ENCODE results near the gene NRP2. TPM values are rescaled to one million over a fixed set of nuclear protein-coding genes. Genes with fewer than 3 reads are reported as not detected.

NRP2 gene
- total and polyA plus RNA-seq, 4 donors = 3.8 to 17.7 (median 12.2) TPM

- TF ChIP-seq GABPA (IDR thresholded peaks at IDR 0.05 in 1 of 2, conservative IDR thresholded peaks at IDR 0.05 in 1 of 2) = no peak
These were observed 70.6 kb downstream of the NRP2 start (continued) for GRCh38 chr2:205752924-205753323.

GRCh38 chr2:205754285-205754923 lies 72.1 kb downstream of the NRP2 start:
- no peak for DNase-seq (ENCODE audit: low spot score)
- WGBS = 81% methylated on average over 6 of the region's 6 CpGs
- Histone ChIP-seq H3K9ac (ENCODE audit: low read depth in 1 of 2, low read length in 2 of 2) (no peak overlapping the region), H3K27me3 (ENCODE audit: control insufficient read depth in 4 of 4, insufficient read depth in 4 of 4, low read length in 3 of 4) (no peaks in the 10 kb centered on the region), H3K4me1 (ENCODE audit: control insufficient read depth in 4 of 4, insufficient read depth in 4 of 4, low read length in 3 of 4) (no peaks in the 10 kb centered on the region), H3K27ac (ENCODE audit: low read depth in 1 of 2, low read length in 2 of 2) (no peak overlapping the region), H3K9me3 (ENCODE audit: control insufficient read depth in 4 of 4, low read length in 3 of 4) (no peaks in the 10 kb centered on the region), H3K36me3 (ENCODE audit: control insufficient read depth in 4 of 4, insufficient read depth in 3 of 4, low read depth in 1 of 4, low read length in 3 of 4) (no peaks in the 10 kb centered on the region), H3K4me3 (ENCODE audit: low read depth in 1 of 3, low read length in 3 of 3) (no peak overlapping the region)
- TF ChIP-seq HNF4A (conservative IDR thresholded peaks at IDR 0.05) (no peak), REST (IDR thresholded peaks at IDR 0.05) (no peak), CTCF (IDR thresholded peaks at IDR 0.05; ENCODE audit: low read depth, low read length, missing input control) (no peak), ZBTB33 (IDR thresholded peaks at IDR 0.05) (no peak), FOXA1 (IDR thresholded peaks at IDR 0.05) (no peak), ATF3 (IDR thresholded peaks at IDR 0.05) (no peak), EGR1 (IDR thresholded peaks at IDR 0.05; ENCODE audit: low read depth in 2 of 2) (no peak), NR2F2 (IDR thresholded peaks at IDR 0.05) (no peak)

- no peaks in the 10 kb centered on the region for H3K36me3 ChIP-seq (ENCODE audit: control insufficient read depth in 4 of 4, insufficient read depth in 3 of 4, low read depth in 1 of 4, low read length in 3 of 4)
- no peak overlapping the region for H3K27ac ChIP-seq (ENCODE audit: low read depth in 1 of 2, low read length in 2 of 2)
- no peak for DNase-seq (ENCODE audit: low spot score)
- no peak overlapping the region for H3K4me3 ChIP-seq (ENCODE audit: low read depth in 1 of 3, low read length in 3 of 3)
- TF ChIP-seq NR2F2 (IDR thresholded peaks at IDR 0.05) = peak; percentile 90
- peak; percentile 18 for TF ChIP-seq SP1 (IDR thresholded peaks at IDR 0.05)
- TF ChIP-seq ZBTB33 (IDR thresholded peaks at IDR 0.05) = no peak
- H3K9ac ChIP-seq (ENCODE audit: low read depth in 1 of 2, low read length in 2 of 2) = no peak overlapping the region
- no peaks in the 10 kb centered on the region for H3K27me3 ChIP-seq (ENCODE audit: control insufficient read depth in 4 of 4, insufficient read depth in 4 of 4, low read length in 3 of 4)
- H3K4me1 ChIP-seq (ENCODE audit: control insufficient read depth in 4 of 4, insufficient read depth in 4 of 4, low read length in 3 of 4) = no peaks in the 10 kb centered on the region
- no peaks in the 10 kb centered on the region for H3K9me3 ChIP-seq (ENCODE audit: control insufficient read depth in 4 of 4, low read length in 3 of 4)
- 45% methylated on average over 5 of the region's 5 CpGs for WGBS
These were observed 72.6 kb downstream of the NRP2 start for GRCh38 chr2:205754924-205755321.
